ENCODE data around the gene ZNF331.

ZNF331 gene

DNA sequence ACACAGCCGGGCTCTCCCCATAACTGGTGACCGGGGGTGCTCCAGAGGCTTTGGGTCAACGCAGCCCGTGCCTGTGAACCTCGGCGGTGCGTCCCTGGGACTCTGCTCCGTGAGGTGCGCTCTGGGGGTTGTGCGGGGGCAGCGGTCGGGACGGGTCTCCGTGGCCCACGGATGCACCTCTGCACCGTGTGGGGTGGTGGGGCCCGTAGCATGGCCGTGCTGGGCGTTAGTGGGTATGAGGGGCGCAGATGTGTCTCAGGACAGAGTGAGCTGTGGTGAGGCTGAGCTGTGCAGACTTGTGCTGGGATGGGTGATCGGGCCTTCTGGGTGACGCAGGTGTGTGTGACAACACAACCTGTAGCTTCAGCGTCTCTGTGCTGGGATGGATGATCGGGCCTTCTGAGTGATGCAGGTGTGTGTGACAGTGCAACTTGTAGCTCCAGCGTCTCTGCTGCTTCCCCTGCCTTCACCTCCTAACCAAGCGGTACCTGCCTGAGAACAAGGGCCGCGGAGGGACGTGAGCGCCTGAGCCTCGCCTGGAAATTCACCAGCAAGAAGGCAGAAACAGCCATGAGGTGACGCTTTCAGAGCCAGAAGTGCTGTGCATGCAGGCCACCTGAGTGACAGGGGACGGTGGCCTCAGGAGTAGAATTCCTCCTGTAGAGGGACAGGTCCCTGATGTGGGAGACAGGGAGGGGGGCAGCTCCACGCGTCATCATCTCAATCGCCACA lies 599 bp downstream of the ZNF331 start:
- DNase-seq = no peak
- no peaks in the 10 kb centered on the region for H3K9me3 ChIP-seq (ENCODE audit: control insufficient read depth, low read length)
- H3K36me3 ChIP-seq (ENCODE audit: control insufficient read depth, insufficient read depth, low read length) = peaks cover 6% of the 10 kb centered on the region
- peak overlapping the region; percentile 67 for H3K4me3 ChIP-seq (ENCODE audit: insufficient read depth, low read depth, low read length, poor library complexity, severe bottlenecking)
- peak overlapping the region; percentile 95 for H3K27ac ChIP-seq (ENCODE audit: insufficient read depth, low read length, poor library complexity, severe bottlenecking)
- peaks cover 6% of the 10 kb centered on the region for H3K4me1 ChIP-seq (ENCODE audit: control insufficient read depth, insufficient read depth, low read length, poor library complexity, severe bottlenecking)
- H3K27me3 ChIP-seq (replicated peaks; ENCODE audit: control insufficient read depth, insufficient read depth, low read length, poor library complexity, severe bottlenecking) = no peaks in the 10 kb centered on the region

DNA sequence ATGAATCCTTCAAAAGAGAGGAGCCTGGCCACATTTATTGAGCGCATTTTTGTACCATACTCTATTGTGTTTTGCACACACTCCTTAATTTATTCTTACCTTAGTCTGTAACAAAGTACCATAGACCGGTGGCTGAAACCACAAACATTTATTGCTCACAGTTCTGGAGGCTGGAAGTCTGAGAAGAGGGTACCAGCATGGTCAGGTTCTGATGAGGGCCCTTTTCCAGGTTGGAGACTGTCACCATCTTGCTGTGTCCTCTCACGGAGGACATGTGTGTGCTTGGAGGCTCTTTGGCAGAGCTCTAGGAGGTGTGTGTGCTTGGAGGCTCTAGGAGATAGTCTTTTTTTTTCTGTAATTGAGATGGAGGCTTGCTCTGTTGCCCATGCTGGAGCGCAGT lies 2.1 kb downstream of the ZNF331 start:
- Histone ChIP-seq H3K4me1 (ENCODE audit: control insufficient read depth, insufficient read depth, low read length, poor library complexity, severe bottlenecking) (peaks cover 6% of the 10 kb centered on the region), H3K9me3 (ENCODE audit: control insufficient read depth, low read length) (no peaks in the 10 kb centered on the region), H3K27me3 (replicated peaks; ENCODE audit: control insufficient read depth, insufficient read depth, low read length, poor library complexity, severe bottlenecking) (no peaks in the 10 kb centered on the region), H3K36me3 (ENCODE audit: control insufficient read depth, insufficient read depth, low read length) (peaks cover 6% of the 10 kb centered on the region), H3K4me3 (ENCODE audit: insufficient read depth, low read depth, low read length, poor library complexity, severe bottlenecking) (no peak overlapping the region), H3K27ac (ENCODE audit: insufficient read depth, low read length, poor library complexity, severe bottlenecking) (no peak overlapping the region)
- no peak for DNase-seq

- peaks cover 4% of the 10 kb centered on the region for H3K4me1 ChIP-seq (ENCODE audit: control insufficient read depth, insufficient read depth, low read length, poor library complexity, severe bottlenecking)
- no peak overlapping the region for H3K27ac ChIP-seq (ENCODE audit: insufficient read depth, low read length, poor library complexity, severe bottlenecking)
- no peaks in the 10 kb centered on the region for H3K9me3 ChIP-seq (ENCODE audit: control insufficient read depth, low read length)
Observed at GRCh38 chr19:53541971-53542370, 4.0 kb downstream of the ZNF331 start.

DNA sequence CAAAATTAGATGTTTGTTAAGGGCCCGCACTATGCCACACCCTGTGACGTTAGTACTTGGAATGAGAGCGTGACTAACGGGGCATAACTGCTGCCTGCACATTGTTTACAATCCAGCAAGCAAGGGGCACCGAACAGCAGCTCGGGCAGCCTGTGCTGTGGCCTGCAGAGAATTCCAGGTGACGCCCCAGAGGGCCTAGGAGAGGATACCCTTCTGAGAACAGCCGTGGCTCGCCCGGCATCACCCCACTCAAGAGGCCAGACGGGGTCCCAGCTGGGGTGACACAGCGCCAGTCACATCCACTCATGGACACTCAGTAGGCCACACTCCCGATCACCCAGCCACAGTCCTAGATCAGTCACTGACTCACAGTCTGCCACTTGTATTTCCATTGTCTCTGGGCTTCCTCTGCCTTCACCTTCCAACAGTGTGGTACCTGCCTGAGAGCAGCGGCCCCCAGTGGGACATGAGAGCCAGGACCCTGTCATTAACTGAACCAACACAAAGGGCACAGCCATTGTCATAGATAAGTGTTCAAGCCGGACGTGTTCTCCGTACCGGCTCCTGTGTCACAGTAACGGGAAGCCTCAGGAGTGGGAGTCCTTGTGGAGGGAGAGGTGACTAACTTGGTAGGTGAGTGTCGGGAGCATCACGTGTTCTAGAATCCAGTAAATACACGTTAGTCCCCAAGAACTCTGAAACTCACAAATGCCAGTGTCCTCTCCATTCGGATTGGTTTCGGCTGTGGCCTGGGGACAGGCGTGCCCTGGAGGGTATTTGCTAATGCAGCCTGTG lies 7.5 kb downstream of the ZNF331 start:
- H3K27me3 ChIP-seq (replicated peaks; ENCODE audit: control insufficient read depth, insufficient read depth, low read length, poor library complexity, severe bottlenecking) = no peaks in the 10 kb centered on the region
- peaks cover 3% of the 10 kb centered on the region for H3K4me1 ChIP-seq (ENCODE audit: control insufficient read depth, insufficient read depth, low read length, poor library complexity, severe bottlenecking)
- no peaks in the 10 kb centered on the region for H3K9me3 ChIP-seq (ENCODE audit: control insufficient read depth, low read length)
- H3K4me3 ChIP-seq (ENCODE audit: insufficient read depth, low read depth, low read length, poor library complexity, severe bottlenecking) = no peak overlapping the region
- peaks cover 14% of the 10 kb centered on the region for H3K36me3 ChIP-seq (ENCODE audit: control insufficient read depth, insufficient read depth, low read length)
- H3K27ac ChIP-seq (ENCODE audit: insufficient read depth, low read length, poor library complexity, severe bottlenecking) = no peak overlapping the region
- no peak for DNase-seq

More at GRCh38 chr19:53541971-53542370, 4.0 kb downstream of the ZNF331 start:
- DNase-seq = no peak
- H3K36me3 ChIP-seq (ENCODE audit: control insufficient read depth, insufficient read depth, low read length) = peaks cover 14% of the 10 kb centered on the region
- H3K4me3 ChIP-seq (ENCODE audit: insufficient read depth, low read depth, low read length, poor library complexity, severe bottlenecking) = no peak overlapping the region
- H3K27me3 ChIP-seq (replicated peaks; ENCODE audit: control insufficient read depth, insufficient read depth, low read length, poor library complexity, severe bottlenecking) = no peaks in the 10 kb centered on the region

GRCh38 chr19:53546758-53547513 lies 9.0 kb downstream of the ZNF331 start:
- peaks cover 8% of the 10 kb centered on the region for H3K36me3 ChIP-seq (ENCODE audit: control insufficient read depth, insufficient read depth, low read length)
- no peaks in the 10 kb centered on the region for H3K4me1 ChIP-seq (ENCODE audit: control insufficient read depth, insufficient read depth, low read length, poor library complexity, severe bottlenecking)
- H3K27ac ChIP-seq (ENCODE audit: insufficient read depth, low read length, poor library complexity, severe bottlenecking) = no peak overlapping the region
- H3K27me3 ChIP-seq (replicated peaks; ENCODE audit: control insufficient read depth, insufficient read depth, low read length, poor library complexity, severe bottlenecking) = no peaks in the 10 kb centered on the region
- H3K9me3 ChIP-seq (ENCODE audit: control insufficient read depth, low read length) = no peaks in the 10 kb centered on the region
- no peak overlapping the region for H3K4me3 ChIP-seq (ENCODE audit: insufficient read depth, low read depth, low read length, poor library complexity, severe bottlenecking)
- DNase-seq = no peak

DNA sequence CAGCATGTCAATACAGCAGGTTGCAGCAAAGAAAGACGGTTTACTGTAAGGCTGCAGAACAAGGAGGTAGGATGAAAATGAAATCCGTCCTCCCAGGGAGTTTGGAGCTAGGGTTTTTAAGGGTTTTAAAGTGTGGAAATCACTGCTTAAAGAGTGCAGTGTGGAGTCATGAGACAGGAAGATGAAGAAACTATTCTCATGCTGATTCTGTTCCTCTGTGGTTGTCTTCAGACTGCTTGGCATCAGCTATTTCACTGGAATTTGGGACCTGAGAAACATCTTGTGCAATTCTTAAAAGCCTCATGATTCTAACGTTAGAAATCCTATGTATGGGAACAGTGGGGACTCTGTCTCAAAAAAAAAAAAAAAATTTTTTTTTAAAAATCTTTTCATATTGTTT lies 11.4 kb downstream of the ZNF331 start:
- Histone ChIP-seq H3K27ac (ENCODE audit: insufficient read depth, low read length, poor library complexity, severe bottlenecking) (no peak overlapping the region), H3K9me3 (ENCODE audit: control insufficient read depth, low read length) (no peaks in the 10 kb centered on the region), H3K27me3 (replicated peaks; ENCODE audit: control insufficient read depth, insufficient read depth, low read length, poor library complexity, severe bottlenecking) (no peaks in the 10 kb centered on the region), H3K4me3 (ENCODE audit: insufficient read depth, low read depth, low read length, poor library complexity, severe bottlenecking) (no peak overlapping the region), H3K36me3 (ENCODE audit: control insufficient read depth, insufficient read depth, low read length) (peaks cover 8% of the 10 kb centered on the region), H3K4me1 (ENCODE audit: control insufficient read depth, insufficient read depth, low read length, poor library complexity, severe bottlenecking) (peaks cover 7% of the 10 kb centered on the region)
- no peak for DNase-seq

GRCh38 chr19:53552001-53552721 lies 14.2 kb downstream of the ZNF331 start:
- Histone ChIP-seq H3K4me3 (ENCODE audit: insufficient read depth, low read depth, low read length, poor library complexity, severe bottlenecking) (no peak overlapping the region), H3K9me3 (ENCODE audit: control insufficient read depth, low read length) (no peaks in the 10 kb centered on the region), H3K4me1 (ENCODE audit: control insufficient read depth, insufficient read depth, low read length, poor library complexity, severe bottlenecking) (peaks cover 12% of the 10 kb centered on the region), H3K27ac (ENCODE audit: insufficient read depth, low read length, poor library complexity, severe bottlenecking) (no peak overlapping the region), H3K36me3 (ENCODE audit: control insufficient read depth, insufficient read depth, low read length) (no peaks in the 10 kb centered on the region), H3K27me3 (replicated peaks; ENCODE audit: control insufficient read depth, insufficient read depth, low read length, poor library complexity, severe bottlenecking) (no peaks in the 10 kb centered on the region)
- DNase-seq = no peak

GRCh38 chr19:53553156-53553555 lies 15.2 kb downstream of the ZNF331 start:
- peak overlapping the region; percentile 40 for H3K4me3 ChIP-seq (ENCODE audit: insufficient read depth, low read depth, low read length, poor library complexity, severe bottlenecking)
- no peaks in the 10 kb centered on the region for H3K27me3 ChIP-seq (replicated peaks; ENCODE audit: control insufficient read depth, insufficient read depth, low read length, poor library complexity, severe bottlenecking)
- peaks cover 12% of the 10 kb centered on the region for H3K4me1 ChIP-seq (ENCODE audit: control insufficient read depth, insufficient read depth, low read length, poor library complexity, severe bottlenecking)
- H3K36me3 ChIP-seq (ENCODE audit: control insufficient read depth, insufficient read depth, low read length) = peaks cover 3% of the 10 kb centered on the region
- DNase-seq = no peak
- no peaks in the 10 kb centered on the region for H3K9me3 ChIP-seq (ENCODE audit: control insufficient read depth, low read length)
- peak overlapping the region; percentile 86 for H3K27ac ChIP-seq (ENCODE audit: insufficient read depth, low read length, poor library complexity, severe bottlenecking)

DNA sequence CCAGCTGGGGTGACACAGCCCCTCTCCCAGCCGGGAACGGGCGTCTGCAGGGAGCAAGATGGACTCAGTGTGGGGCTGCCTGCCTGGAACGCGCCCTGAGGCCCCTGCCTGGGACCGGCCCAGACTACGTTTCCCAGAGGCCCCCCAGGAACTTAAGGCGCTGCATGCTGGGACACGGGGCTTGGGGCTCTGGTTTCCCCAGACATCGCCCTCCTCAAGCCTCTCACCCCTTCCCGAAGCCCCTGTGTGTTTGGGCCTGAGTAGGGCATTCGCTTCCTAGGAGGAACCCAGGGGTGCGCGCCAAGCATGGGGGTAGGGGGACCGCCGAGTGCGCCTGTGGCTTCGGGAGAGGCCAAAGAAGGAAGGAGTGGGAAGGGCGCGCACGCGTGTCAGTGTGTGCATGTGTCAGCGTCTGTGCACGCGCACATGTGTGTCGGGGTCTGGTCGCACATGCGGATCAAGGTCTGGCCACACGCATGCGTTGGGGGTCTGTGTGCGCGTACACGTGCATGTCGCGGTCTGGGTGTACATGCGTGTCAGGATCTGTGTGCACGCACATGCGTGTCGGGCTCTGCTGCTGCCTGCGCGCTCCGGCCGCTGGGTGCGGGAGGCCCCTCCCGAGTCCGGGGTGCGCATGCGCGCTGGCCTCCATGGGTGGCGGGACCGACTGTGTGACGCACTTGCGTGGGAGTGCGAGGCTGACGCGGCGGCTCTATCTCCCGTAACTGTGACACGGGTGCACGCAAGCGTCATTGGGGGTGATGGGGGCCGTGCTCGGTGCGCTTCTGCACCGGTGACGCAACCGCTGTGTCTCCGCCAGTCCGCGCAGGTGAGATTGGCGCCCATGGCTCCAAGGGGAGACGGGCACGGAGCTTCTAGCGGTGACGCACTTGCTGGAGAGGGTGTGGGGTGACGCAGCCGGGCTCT lies 16.2 kb downstream of the ZNF331 start:
- Histone ChIP-seq H3K27me3 (replicated peaks; ENCODE audit: control insufficient read depth, insufficient read depth, low read length, poor library complexity, severe bottlenecking) (no peaks in the 10 kb centered on the region), H3K4me3 (ENCODE audit: insufficient read depth, low read depth, low read length, poor library complexity, severe bottlenecking) (peak overlapping the region; percentile 55), H3K4me1 (ENCODE audit: control insufficient read depth, insufficient read depth, low read length, poor library complexity, severe bottlenecking) (peaks cover 12% of the 10 kb centered on the region), H3K9me3 (ENCODE audit: control insufficient read depth, low read length) (no peaks in the 10 kb centered on the region), H3K27ac (ENCODE audit: insufficient read depth, low read length, poor library complexity, severe bottlenecking) (peak overlapping the region; percentile 95), H3K36me3 (ENCODE audit: control insufficient read depth, insufficient read depth, low read length) (peaks cover 13% of the 10 kb centered on the region)
- DNase-seq = peak; percentile 89 to 93 (median 90)
